SU-DHL-6 (cell line): Measurements from ENCODE around the gene DPP10.

Experiments used
- H2AFZ ChIP-seq: fragments of 200-600 bp; sonication (generic); 2 replicates; pipeline ENCODE4 v1.6.1; 2014; ENCODE audit warnings: low read depth, mild to moderate bottlenecking, moderate library complexity, mixed read lengths, antibody characterized with exemption, low read length; ENCODE audit not compliant: severe bottlenecking
- H3F3A ChIP-seq: fragments of 200-600 bp; shearing (Covaris generic); 2 replicates; pipeline ENCODE4 v1.6.0; 2016; ENCODE audit warnings: antibody characterized with exemption, mild to moderate bottlenecking; ENCODE audit not compliant: insufficient read depth
- H3K27ac ChIP-seq: fragments of 200-600 bp; sonication (generic); 2 replicates; pipeline ENCODE4 v1.5.1; 2016; ENCODE audit warnings: low read depth, mild to moderate bottlenecking, low read length, moderate library complexity, mixed read lengths
- H3K27me3 ChIP-seq: fragments of 200-600 bp; sonication (generic), shearing (Covaris generic); 2 replicates; pipeline ENCODE4 v1.6.0; 2014; ENCODE audit warnings: mild to moderate bottlenecking, low read length
- H3K36me3 ChIP-seq: fragments of 200-600 bp; sonication (generic); 2 replicates; pipeline ENCODE4 v1.6.1; 2014; ENCODE audit warnings: mild to moderate bottlenecking, low read length, mixed read lengths
- H3K4me2 ChIP-seq: fragments of 300-600, 200-600 bp; shearing (Covaris generic), sonication (generic); 2 replicates; pipeline ENCODE4 v1.6.0; 2014; ENCODE audit warnings: low read length, low read depth, mild to moderate bottlenecking; ENCODE audit not compliant: poor library complexity, severe bottlenecking
- H3K4me3 ChIP-seq: fragments of 200-600 bp; sonication (generic); 2 replicates; pipeline ENCODE4 v1.5.1; 2014; ENCODE audit warnings: antibody characterized with exemption, low read length, mild to moderate bottlenecking, mixed read lengths; ENCODE audit not compliant: insufficient read depth, poor library complexity, severe bottlenecking
- H3K79me2 ChIP-seq: fragments of 200-600 bp; sonication (generic); 2 replicates; pipeline ENCODE4 v1.6.1; 2014; ENCODE audit warnings: mild to moderate bottlenecking, low read length, moderate library complexity; ENCODE audit not compliant: insufficient read depth
- H3K9ac ChIP-seq: fragments of 200-600 bp; sonication (generic); 2 replicates; pipeline ENCODE4 v1.7.0; 2014; ENCODE audit warnings: mild to moderate bottlenecking, low read length
- H3K9me2 ChIP-seq: fragments of 200-600 bp; sonication (generic); replicated peaks from 2 replicates; pipeline ENCODE4 v1.6.1; 2014; ENCODE audit warnings: low read length; ENCODE audit not compliant: insufficient read depth
- H3K9me3 ChIP-seq: fragments of 200-600 bp; sonication (generic); 2 replicates; pipeline ENCODE4 v1.6.1; 2014; ENCODE audit warnings: low read length, mixed read lengths; ENCODE audit not compliant: insufficient read depth
- H4K20me1 ChIP-seq: fragments of 200-600 bp; sonication (generic); 2 replicates; pipeline ENCODE4 v1.6.1; 2014; ENCODE audit warnings: low read depth, mild to moderate bottlenecking, antibody characterized with exemption, low read length, moderate library complexity, mixed read lengths
- CTCF ChIP-seq: fragments of 200-600 bp; sonication (generic); IDR thresholded peaks from one replicate; pipeline ENCODE4 v1.5.1; 2017; ENCODE audit warnings: antibody characterized with exemption, mild to moderate bottlenecking, low read length, moderate library complexity; ENCODE audit not compliant: insufficient read depth, poor library complexity, severe bottlenecking
- EZH2phosphoT487 ChIP-seq: fragments of 200-600 bp; sonication (generic), shearing (Covaris generic); conservative IDR thresholded peaks from 2 replicates; pipeline ENCODE4 v1.6.1; 2018; ENCODE audit warnings: mild to moderate bottlenecking, antibody characterized with exemption, low read length, moderate library complexity, mixed read lengths

The DPP10 gene

GRCh38 chr2:114762376-114762775 is 319.9 kb downstream of the DPP10 start:
- Histone ChIP-seq H3K27me3 (no peaks in the 10 kb centered on the region), H3K36me3 (no peaks in the 10 kb centered on the region), H3K4me3 (no peak overlapping the region), H3K9me3 (no peaks in the 10 kb centered on the region), H3K9ac (no peak overlapping the region), H3F3A (no peaks in the 10 kb centered on the region), H4K20me1 (no peaks in the 10 kb centered on the region), H3K27ac (no peak overlapping the region), H3K4me2 (no peak overlapping the region), H2AFZ (no peak overlapping the region), H3K9me2 (no peaks in the 10 kb centered on the region), H3K79me2 (no peaks in the 10 kb centered on the region)
- TF ChIP-seq EZH2phosphoT487 (no peak), CTCF (no peak)

GRCh38 chr2:114762986-114763385 is 320.5 kb downstream of the DPP10 start:
- Histone ChIP-seq H3K27me3 (no peaks in the 10 kb centered on the region), H3K36me3 (no peaks in the 10 kb centered on the region), H3K4me3 (no peak overlapping the region), H3K9ac (no peak overlapping the region), H3K27ac (no peak overlapping the region), H3F3A (no peaks in the 10 kb centered on the region), H2AFZ (no peak overlapping the region), H4K20me1 (no peaks in the 10 kb centered on the region), H3K79me2 (no peaks in the 10 kb centered on the region), H3K4me2 (no peak overlapping the region), H3K9me3 (no peaks in the 10 kb centered on the region), H3K9me2 (no peaks in the 10 kb centered on the region)
- no peak for TF ChIP-seq EZH2phosphoT487
- TF ChIP-seq CTCF, result no peak

GRCh38 chr2:114769110-114769509 is 326.7 kb downstream of the DPP10 start:
- no peak for TF ChIP-seq EZH2phosphoT487
- TF ChIP-seq CTCF, result no peak
- H2AFZ ChIP-seq, result no peak overlapping the region
- H3K36me3 ChIP-seq, result no peaks in the 10 kb centered on the region
- H3K4me2 ChIP-seq, result no peak overlapping the region
- no peaks in the 10 kb centered on the region for H3F3A ChIP-seq
- H3K9ac ChIP-seq, result no peak overlapping the region
- no peaks in the 10 kb centered on the region for H3K9me2 ChIP-seq
- no peaks in the 10 kb centered on the region for H4K20me1 ChIP-seq
- H3K27ac ChIP-seq, result no peak overlapping the region
- H3K27me3 ChIP-seq, result no peaks in the 10 kb centered on the region
- H3K4me3 ChIP-seq, result no peak overlapping the region
- H3K79me2 ChIP-seq, result no peaks in the 10 kb centered on the region
- H3K9me3 ChIP-seq, result no peaks in the 10 kb centered on the region
